Measurements from ENCODE around the gene TAF12. TPM values are rescaled to one million over a fixed set of nuclear protein-coding genes. Genes with fewer than 3 reads are reported as not detected.
"Not testable (repeated sequence)": the region's sequence is repeated elsewhere in the genome, so short reads cannot be mapped to it uniquely, and the experiment has no call there.

TAF12 gene
- total and polyA plus RNA-seq, 10 donors, result 17.0 to 28.7 (median 20.3) TPM

- WGBS, 5 donors, result 88 to 98% (median 94%) methylated on average over 4 of the region's 4 CpGs
- H3K27me3 ChIP-seq (replicated peaks in 1 of 7), result no peaks in the 10 kb centered on the region
- H3K9me3 ChIP-seq, result no peaks in the 10 kb centered on the region
- no peak for DNase-seq
- no peak overlapping the region for H3K27ac ChIP-seq
- intact Hi-C loops (cut with DNase I; ENCODE audit: low total_unique reads), result no loop called here
- H3K4me3 ChIP-seq, result no peak overlapping the region
- peaks cover 0 to 63% (median 28%) of the 10 kb centered on the region in 6 donors for H3K36me3 ChIP-seq
- TF ChIP-seq POLR2A (IDR thresholded peaks at IDR 0.05), result no peak
- no peak for TF ChIP-seq POLR2AphosphoS5 (IDR thresholded peaks at IDR 0.05)
- no peak for TF ChIP-seq CTCF (IDR thresholded peaks at IDR 0.05 in 8 of 11, conservative IDR thresholded peaks at IDR 0.05 in 3 of 11)
- no peaks in the 10 kb centered on the region for H3K4me1 ChIP-seq
Measured at GRCh38 chr1:28680151-28680550, 37.3 kb upstream of the TAF12 start.

GRCh38 chr1:28675924-28676257 is 33.0 kb upstream of the TAF12 start:
- H3K4me1 ChIP-seq, result peaks cover 0 to 15% (median 2%) of the 10 kb centered on the region in 6 donors
- DNase-seq, result no peak
- intact Hi-C loops (cut with DNase I; ENCODE audit: low total_unique reads), result no loop called here
- no peak overlapping the region for H3K4me3 ChIP-seq
- peaks cover 0 to 29% (median 0%) of the 10 kb centered on the region in 6 donors for H3K36me3 ChIP-seq
- no peak overlapping the region for H3K27ac ChIP-seq
- no peak for TF ChIP-seq POLR2A (IDR thresholded peaks at IDR 0.05)
- no peak for TF ChIP-seq POLR2AphosphoS5 (IDR thresholded peaks at IDR 0.05)
- TF ChIP-seq CTCF (IDR thresholded peaks at IDR 0.05 in 8 of 11, conservative IDR thresholded peaks at IDR 0.05 in 3 of 11), result no peak
- H3K27me3 ChIP-seq (replicated peaks in 1 of 7), result no peaks in the 10 kb centered on the region
- no peaks in the 10 kb centered on the region for H3K9me3 ChIP-seq

GRCh38 chr1:28672971-28673370 is 30.1 kb upstream of the TAF12 start:
- H3K27me3 ChIP-seq (replicated peaks in 1 of 7); intact Hi-C loops (cut with DNase I; ENCODE audit: low total_unique reads); H3K4me3 ChIP-seq; H3K9me3 ChIP-seq; H3K27ac ChIP-seq: not testable (repeated sequence)
- H3K36me3 ChIP-seq, result peaks cover 0 to 22% (median 0%) of the 10 kb centered on the region in 6 donors
- 95 to 97% (median 96%) methylated on average over 15 of the region's 15 CpGs for WGBS, 5 donors
- peaks cover 5 to 36% (median 21%) of the 10 kb centered on the region in 6 donors for H3K4me1 ChIP-seq
- DNase-seq, result peak; percentile 21

GRCh38 chr1:28671254-28671780 is 28.4 kb upstream of the TAF12 start:
- TF ChIP-seq CTCF (IDR thresholded peaks at IDR 0.05 in 8 of 11, conservative IDR thresholded peaks at IDR 0.05 in 3 of 11) (no peak), POLR2A (IDR thresholded peaks at IDR 0.05) (no peak), POLR2AphosphoS5 (IDR thresholded peaks at IDR 0.05) (no peak)
- H3K4me3 ChIP-seq, result no peak overlapping the region
- H3K27me3 ChIP-seq (replicated peaks in 1 of 7), result no peaks in the 10 kb centered on the region
- peaks cover 0 to 18% (median 0%) of the 10 kb centered on the region in 6 donors for H3K36me3 ChIP-seq
- DNase-seq, result peak; percentile 46
- intact Hi-C loops (cut with DNase I; ENCODE audit: low total_unique reads), result no loop called here
- H3K4me1 ChIP-seq, result peaks cover 10 to 45% (median 30%) of the 10 kb centered on the region in 6 donors
- 95 to 96% (median 95%) methylated on average over 20 of the region's 20 CpGs for WGBS, 5 donors
- no peaks in the 10 kb centered on the region for H3K9me3 ChIP-seq
- no peak overlapping the region for H3K27ac ChIP-seq

Data from spleen (tissue), 11 donors.